Measurements from ENCODE around the gene ATP2B2. TPM values are rescaled to one million over a fixed set of nuclear protein-coding genes. Genes with fewer than 3 reads are reported as not detected.

Gene ATP2B2
- 28.0 TPM for total RNA-seq

DNA sequence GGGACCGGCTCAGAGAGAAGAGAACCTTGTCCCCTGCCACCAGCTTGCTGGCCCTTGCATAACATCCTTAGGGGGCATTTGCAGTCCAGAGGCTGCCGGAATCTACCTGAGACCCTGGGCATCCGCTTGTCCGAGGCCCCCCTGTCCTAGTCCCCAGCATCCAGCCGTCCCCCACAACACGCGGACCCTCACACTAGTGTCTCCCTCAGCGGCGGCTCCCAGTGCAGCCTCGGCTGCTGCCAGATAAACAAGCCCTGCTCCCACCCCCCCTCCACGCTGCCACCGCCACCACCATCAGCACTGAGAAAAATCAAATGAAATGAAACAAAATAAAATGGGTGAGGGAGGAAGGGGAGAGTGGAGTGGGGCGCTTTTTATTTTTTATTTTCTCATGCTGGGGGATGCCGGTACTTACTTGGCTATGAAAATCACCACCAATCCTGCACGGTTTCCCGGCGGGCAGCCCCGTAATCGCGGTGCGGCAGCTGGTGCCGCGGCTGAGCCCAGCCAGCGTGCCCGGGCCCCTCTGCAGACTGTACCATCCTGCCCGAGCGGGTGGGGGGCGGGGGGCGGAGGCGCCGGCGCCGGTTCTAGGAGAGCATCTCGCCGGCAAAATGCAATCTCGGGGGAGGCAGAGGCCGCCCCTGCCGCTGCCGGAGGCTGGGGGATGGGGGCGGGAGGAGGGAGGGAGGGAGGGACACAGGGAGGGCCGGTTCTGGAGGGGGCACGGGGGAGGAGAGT lies at the start of gene ATP2B2:
TSS of gene ATP2B2 (minus strand) at position 537 of the 741 bp plus-strand sequence. CDS start 56,043 bp downstream, outside the sequence.

DNA sequence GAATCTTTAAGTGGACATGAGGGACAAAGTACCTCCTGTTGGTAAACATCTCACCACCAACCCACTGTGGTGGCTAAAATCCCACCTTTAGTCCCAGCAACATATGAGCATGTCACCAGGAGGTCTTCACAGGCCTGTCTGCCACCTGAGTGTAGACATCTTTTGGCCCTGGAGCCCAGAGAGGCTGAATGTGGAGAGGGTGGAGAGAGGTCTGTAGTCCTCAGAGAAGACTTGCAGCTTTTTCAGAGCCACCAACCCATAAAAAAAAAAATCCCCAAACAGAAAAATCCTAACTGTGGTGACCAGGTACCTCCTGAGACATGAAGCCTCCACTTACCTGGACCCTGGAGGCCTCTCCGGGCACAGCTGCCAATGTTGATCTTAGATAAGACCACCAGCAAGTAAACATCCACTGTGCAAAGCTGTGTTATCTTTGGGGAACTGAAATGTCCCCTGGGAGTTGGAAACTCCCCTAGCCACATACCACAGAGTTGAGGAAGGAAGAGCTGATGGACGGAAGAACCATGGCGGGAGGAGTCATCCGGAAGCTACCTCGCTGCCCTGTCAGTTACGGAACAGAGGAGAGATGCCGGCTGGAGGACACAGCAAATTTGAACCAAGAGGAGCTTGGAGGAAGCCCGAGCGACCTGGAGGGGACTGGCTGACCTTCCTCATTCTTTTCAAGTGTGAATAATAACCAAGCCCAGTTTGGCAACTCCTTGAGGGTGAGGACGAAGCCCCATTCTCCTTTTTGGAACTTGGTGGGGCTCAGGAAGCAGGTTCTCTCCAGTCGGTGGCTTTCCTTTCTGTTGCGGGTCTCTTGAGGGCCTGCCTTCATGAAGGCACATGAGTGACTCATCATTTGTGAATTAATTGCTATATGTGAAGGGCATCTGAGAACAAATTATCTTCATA lies 212.6 kb downstream of the ATP2B2 start, which contains the start of gene GHRL:
TSS of gene GHRL (minus strand) at position 443 of the 915 bp plus-strand sequence. CDS start 2,767 bp downstream, outside the sequence.

Other genes with a start within 250 kb of the ATP2B2 start
- not detected for gene GHRL, start 212.6 kb downstream of the ATP2B2 start, total RNA-seq
- gene SEC13, start 184.5 kb downstream of the ATP2B2 start, total RNA-seq, result 113 TPM

Measured in camera-type eye (tissue), 1 donor.